ACHN (cell line): ENCODE data around the gene SERINC3.

ENCODE experiments used
- DNase-seq: peaks from one replicate; pipeline ENCODE4 v3.0.0-alpha.2; 2015
- in situ Hi-C: cut with HindIII; loops from 2 replicates; pipeline ENCODE4 v1.10.0; 2017; ENCODE audit warnings: low sequenced_read_pairs, low pct_ligation_motif_present, low pct_unique_long_range_greater_than_20kb

The SERINC3 gene

GRCh38 chr20:44537993-44538392 is 16.1 kb upstream of the SERINC3 start:
- DNase-seq, result no peak
- in situ Hi-C loops, result no loop called here

GRCh38 chr20:44536175-44536574 is 14.3 kb upstream of the SERINC3 start:
- in situ Hi-C loops, result no loop called here
- DNase-seq, result no peak

- no peak for DNase-seq
- in situ Hi-C loops, result no loop called here
Measured at GRCh38 chr20:44533928-44534327, 12.1 kb upstream of the SERINC3 start.

DNA sequence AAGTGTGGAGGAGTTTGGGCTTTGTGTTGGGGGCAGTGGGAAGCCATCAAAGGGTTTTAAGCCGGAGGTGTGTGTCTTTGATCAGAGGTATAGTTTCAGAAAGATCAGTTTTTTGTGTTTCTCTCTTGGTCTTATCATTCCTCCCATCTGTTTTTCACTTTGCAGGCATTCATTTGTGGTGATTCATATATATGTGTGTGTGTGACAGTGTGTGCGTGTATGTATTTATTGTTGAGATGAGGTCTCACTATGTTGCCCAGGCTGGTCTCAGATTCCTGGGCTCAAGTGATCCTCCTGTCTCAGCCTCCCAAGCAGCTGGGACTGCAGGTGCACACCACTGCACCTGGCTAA is 11.1 kb upstream of the SERINC3 start:
- DNase-seq, result no peak
- in situ Hi-C loops, result no loop called here

DNA sequence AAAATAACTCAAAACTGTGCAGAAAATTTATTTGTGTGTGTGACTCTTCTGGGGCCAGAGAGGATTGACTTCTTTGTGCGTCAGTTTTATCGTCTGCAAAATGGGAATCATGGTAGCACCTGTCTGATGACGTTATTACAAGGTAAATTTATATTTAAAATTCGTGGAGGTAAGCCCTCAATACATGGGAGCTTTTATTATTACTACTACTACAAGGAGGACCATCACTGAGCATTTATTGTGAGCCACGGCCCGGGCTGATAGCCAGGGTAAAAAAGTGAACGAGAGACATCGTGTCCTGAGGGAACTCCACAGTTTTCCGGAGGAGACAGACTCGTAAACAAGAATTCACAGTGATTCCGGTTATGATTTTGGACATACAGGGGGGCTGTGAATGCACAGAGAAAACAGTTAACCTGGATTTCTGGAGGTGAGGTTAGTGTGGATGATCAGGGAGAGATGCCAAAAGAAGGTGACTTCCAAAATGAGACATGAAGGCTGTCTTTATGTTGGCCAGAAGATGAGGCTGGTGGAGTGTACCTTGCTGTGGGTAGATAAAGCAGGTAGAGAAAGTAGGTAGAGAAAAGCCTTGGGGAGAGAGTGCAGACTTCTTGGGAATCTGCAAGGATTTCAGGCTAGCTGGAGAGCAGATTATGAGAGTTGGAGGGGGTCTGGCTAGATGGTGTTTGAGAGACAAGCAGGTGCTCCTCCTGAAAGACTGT is 10.6 kb upstream of the SERINC3 start:
- in situ Hi-C loops, result no loop called here
- no peak for DNase-seq

GRCh38 chr20:44528309-44528708 is 6.4 kb upstream of the SERINC3 start:
- in situ Hi-C loops, result no loop called here
- no peak for DNase-seq

GRCh38 chr20:44527716-44528199 is 5.9 kb upstream of the SERINC3 start:
- in situ Hi-C loops, result no loop called here
- no peak for DNase-seq

- DNase-seq, result no peak
- in situ Hi-C loops, result no loop called here
Measured at GRCh38 chr20:44526129-44526528, 4.3 kb upstream of the SERINC3 start.

GRCh38 chr20:44523746-44524145 is 1.9 kb upstream of the SERINC3 start:
- DNase-seq, result no peak
- in situ Hi-C loops, result no loop called here

DNA sequence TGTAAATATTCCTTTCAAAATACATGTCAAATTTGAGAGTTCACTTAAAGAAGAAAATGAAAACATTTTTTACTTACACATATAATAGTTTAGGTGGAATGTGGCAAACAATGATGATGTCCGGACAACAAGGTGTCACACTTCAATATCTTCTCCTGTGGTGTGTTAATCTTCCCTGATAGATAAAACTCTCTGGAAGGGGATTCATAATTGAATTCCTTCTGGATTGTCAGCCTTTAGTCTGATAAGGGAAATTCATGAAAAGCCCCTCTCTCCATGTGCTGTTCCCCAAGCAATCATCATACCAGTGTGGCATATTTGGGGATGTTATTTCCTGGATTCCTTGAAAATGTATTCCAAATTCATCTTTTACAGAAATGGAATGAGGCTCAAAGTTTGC is 971 bp upstream of the SERINC3 start:
- DNase-seq, result no peak
- in situ Hi-C loops, result no loop called here

- in situ Hi-C loops, result no loop called here
- DNase-seq, result no peak
Measured at GRCh38 chr20:44520881-44521280, 989 bp downstream of the SERINC3 start.

DNA sequence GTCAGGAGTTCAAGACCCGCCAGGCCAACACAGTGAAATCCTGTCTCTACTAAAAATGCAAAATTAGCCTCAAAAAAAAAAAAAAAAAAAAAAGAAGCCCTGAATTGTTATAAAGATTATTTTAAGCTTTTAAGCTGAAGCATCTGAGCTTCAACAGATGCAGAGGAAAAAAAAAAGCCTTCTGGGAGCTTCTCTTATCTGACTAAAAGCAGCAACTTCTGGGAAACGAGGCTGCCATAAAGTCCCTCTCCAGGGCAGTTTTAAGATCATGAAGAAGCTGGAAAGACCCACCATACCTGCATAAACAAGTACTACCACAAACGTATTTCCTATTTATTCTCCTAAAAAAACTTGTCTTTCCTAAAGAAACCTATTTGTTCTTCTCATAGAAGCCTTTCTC is 3.6 kb downstream of the SERINC3 start:
- no peak for DNase-seq
- in situ Hi-C loops, result no loop called here

DNA sequence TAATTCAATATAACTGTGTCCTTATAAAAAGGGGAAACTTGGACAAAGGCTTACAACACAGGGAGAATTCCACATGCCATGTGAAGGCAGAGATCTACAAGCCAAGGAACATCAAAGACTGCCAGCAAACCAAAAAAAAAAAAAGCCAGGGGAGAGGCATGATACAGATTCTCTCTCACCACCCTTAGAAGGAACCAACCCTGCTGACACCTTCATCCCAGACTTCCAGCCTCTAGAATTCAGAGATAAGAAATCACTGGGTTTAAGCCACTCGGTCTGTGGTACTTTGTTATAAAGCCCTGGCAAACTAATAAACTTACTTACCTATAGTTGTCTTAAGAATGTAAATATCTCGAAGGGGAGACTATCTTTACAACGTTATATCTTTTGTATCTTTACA is 4.4 kb downstream of the SERINC3 start:
- DNase-seq, result no peak
- in situ Hi-C loops, result no loop called here

DNA sequence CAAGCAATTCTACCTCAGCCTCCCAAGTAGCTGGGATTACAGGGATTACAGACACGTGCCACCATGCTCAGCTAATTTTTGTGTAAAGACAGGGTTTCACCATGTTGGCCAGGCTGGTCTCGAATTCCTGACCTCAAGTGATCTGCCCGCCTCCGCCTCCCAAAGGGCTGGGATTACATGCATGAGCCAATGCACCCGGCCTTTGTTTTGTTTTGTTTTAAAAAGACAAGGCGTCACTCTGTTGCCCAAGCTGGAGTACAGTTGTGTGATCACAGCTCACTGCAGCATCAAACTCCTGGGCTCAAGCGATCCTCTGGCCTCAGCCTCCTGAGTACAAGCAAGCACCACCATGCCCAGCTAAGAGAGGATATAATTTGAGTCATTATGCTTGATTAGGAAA is 5.4 kb downstream of the SERINC3 start:
- DNase-seq, result no peak
- in situ Hi-C loops, result no loop called here

DNA sequence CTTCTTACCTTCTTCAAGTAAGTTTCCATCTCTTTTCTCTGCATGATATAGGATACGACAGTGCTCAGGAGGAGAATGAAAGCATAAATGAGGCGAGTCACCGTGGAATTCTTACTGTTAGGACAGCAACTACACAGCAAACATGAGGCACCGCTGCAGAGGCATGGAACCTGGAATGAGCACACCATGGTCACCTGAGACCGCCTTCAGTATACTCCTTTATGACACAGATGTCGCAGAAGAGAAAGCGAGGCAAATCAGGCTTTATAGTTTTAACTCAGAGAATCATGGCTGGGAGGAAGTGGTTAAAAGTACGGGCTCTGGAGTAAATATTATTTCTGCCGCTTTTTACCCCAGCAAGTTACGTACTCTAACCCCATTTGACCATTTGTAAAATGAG is 8.0 kb downstream of the SERINC3 start:
- in situ Hi-C loops, result no loop called here
- DNase-seq, result no peak

DNA sequence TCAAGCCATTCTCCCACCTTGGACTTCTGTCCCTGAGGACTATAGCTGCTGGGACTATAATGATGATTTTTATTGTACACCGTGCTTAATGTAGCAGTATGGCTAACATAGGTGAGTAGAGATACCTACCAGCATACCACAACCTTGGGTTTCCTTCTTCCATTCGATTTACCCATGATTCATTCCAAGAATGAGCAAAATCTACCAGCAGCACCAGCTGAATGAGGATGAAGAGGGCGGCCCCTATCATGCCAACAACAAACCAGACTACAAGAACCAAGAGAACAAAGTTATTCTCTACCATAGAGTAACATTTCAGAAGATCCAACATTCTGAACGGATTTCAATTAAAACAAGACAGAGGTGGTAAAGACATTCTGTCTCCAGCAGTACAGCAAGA is 12.1 kb downstream of the SERINC3 start:
- in situ Hi-C loops, result no loop called here
- no peak for DNase-seq

DNA sequence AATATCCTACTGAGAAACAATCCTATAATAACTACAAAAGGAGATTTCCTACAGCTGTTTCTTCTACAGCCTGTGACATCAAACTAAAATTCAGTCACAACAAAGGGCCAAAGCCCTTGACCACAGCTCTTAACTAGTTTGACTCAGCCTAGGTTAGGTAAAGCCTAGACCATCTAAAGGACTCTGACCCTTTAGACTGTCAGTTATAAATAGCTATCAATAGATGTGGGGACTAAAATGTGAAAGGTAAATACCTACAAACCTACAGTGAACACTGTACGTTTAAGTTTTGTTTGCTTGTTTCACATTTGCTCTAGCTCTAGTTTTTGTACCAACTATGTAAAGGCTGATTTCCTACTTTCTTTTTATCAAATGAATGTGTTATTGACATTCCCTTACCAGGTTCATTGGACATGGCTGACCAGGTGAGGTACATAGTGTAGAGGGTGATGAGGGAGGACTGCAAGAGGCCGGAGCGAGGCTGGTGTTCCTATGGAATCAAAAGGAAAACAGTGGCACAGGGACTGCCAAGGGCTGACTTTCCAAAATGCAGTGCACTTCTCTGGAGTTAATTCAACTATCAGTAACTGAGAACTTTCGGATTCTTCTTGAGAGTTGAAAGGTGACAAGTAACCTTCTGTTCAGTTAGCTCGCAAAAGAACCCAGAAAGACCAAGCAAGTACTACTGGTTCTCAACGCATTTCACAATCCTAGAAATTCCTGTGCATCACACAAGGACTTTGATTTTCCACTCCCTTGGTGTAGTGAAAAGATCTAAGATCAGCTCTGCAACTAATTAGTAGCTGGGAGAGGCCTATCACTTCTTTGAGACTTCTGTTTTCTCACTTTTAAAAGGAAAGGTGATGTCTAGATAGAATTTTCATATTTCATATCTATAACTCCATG is 17.2 kb downstream of the SERINC3 start:
- in situ Hi-C loops, result no loop called here
- no peak for DNase-seq

GRCh38 chr20:44502968-44503367 is 18.9 kb downstream of the SERINC3 start:
- no peak for DNase-seq
- in situ Hi-C loops, result no loop called here

DNA sequence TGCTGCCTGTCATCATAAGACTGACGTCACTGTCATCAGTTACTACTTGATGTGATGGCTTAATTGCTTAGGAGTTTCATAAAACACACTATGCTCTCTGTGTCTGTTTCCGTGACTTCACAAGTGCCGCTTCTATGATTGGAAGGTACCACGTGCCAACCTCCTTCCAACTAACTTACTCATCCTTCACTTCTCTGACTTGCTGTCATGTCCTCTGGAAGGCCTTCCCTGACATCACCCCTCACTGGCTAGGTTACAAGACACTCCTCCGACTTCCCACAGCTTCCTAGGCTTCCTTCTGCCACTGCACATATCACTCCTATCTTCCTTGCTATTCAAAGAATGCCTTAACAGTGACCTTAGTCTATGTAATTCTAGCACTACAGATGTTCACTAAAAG is 20.4 kb downstream of the SERINC3 start:
- in situ Hi-C loops, result no loop called here
- DNase-seq, result no peak

DNA sequence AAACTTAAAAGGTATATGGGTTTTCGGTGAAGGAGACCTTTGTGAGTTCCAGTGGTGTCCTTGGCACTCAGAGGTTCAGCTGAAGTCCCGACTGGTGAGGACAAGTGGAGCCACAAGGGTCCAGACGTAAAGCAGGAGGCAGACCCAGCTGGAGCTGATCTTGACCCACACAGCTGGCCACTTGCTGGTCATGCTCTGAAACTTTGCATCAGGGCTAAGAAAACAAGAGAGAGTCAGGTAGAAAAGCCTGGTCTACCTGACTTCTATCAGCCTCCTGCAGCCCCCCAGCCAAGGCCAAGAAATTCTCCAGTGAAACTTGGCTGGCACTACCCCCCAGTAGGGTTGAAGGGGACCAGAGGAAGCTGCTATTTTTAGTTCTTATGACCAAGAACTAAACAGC is 21.6 kb downstream of the SERINC3 start:
- in situ Hi-C loops, result no loop called here
- DNase-seq, result no peak
